Activated naive CD4-positive, alpha-beta T cell treated with anti-CD3 and anti-CD28 coated beads for 36 hours (primary cell): ENCODE results near the gene XRCC4. TPM values are rescaled to one million over a fixed set of nuclear protein-coding genes. Genes with fewer than 3 reads are reported as not detected.

Source experiments
- CTCF ChIA-PET: fragments of 350-600 bp; sonication (Branson Sonifier 250); formaldehyde crosslinking; loops from one replicate; lab custom pipeline; 2021; ENCODE audit warnings: antibody characterized with exemption; lab: Charles Lee
- DNase-seq: peaks from one replicate; pipeline ENCODE4 v3.0.0-alpha.2; 2020
- H3K27ac Mint-ChIP-seq: one replicate; pipeline ENCODE4 v1.8.0; 2021; ENCODE audit warnings: mild to moderate bottlenecking, mixed read lengths
- H3K27me3 Mint-ChIP-seq: one replicate; pipeline ENCODE4 v1.8.0; 2021; ENCODE audit warnings: low read depth, mixed read lengths
- H3K36me3 Mint-ChIP-seq: one replicate; pipeline ENCODE4 v1.8.0; 2021; ENCODE audit warnings: low read depth, mixed read lengths
- H3K4me1 Mint-ChIP-seq: one replicate; pipeline ENCODE4 v1.8.0; 2021; ENCODE audit warnings: low read depth, mixed read lengths
- H3K4me3 Mint-ChIP-seq: one replicate; pipeline ENCODE4 v1.8.0; 2021; ENCODE audit warnings: mild to moderate bottlenecking, moderate library complexity, mixed read lengths
- H3K9me3 Mint-ChIP-seq: one replicate; pipeline ENCODE4 v1.8.0; 2021; ENCODE audit warnings: mixed read lengths
- intact Hi-C: fragments of 100-400 bp; cut with micrococcal nuclease; formaldehyde crosslinking; loops from one replicate; pipeline ENCODE4 v1.15.1; 2023
- total RNA-seq, 2 experiments: library from RNA; stranded (reverse); gene quantifications; one replicate each; pipeline ENCODE4 v1.2.3, GENCODE V29; 2021

Gene XRCC4
- total RNA-seq = 10 to 100 TPM; 12.1 to 12.8 TPM

DNA sequence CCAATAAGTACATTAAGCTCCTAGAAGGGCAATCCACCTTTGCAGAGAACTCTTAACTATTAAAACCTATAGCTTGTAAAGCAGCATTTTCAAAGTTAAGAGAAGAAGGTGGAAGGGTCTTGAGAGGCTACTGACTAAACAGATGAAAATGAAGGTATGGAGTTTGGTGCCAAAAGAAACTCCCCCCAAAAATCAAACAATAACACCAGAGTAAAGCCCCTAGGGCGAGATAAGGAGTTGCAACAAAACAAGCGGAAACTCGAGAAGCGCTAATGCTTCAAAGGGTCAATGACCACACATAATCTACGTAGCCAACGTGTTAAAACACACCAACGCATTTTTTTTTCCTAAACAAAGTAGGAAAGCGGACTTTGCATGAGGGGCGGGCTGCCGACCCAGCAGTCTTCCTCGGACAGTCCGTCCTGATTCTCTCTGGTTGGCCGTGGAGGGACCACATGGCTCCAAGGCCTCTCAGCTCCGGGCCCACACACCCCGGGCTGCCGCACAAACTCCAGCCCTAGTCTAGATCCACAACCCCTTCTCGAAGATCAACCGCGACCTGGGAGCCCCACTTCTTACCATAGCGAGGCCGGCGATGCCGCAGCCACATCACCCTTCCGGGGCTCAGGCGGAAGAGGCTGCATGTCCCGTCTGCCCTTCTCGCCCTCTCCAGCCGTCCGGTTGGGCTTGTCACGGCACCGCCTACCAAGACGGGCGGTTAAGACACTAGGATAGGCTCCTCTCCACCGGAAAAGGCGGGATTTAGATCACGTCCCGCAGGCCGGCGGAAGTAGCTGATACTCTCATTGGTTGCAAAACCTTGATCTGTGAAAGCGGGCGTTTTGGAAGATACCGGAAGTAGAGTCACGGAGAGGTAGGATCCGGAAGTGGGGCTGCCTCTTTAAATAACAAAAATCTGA is at the start of gene XRCC4, which contains the start of gene TMEM167A:
TSS of gene XRCC4 (plus strand) at position 806 of the 920 bp plus-strand sequence. CDS start 27,373 bp downstream, outside the sequence.
TSS of gene TMEM167A (minus strand) at position 653 of the 920 bp plus-strand sequence. CDS start at position 582, 71 bp downstream.
- DNase-seq = peak; percentile 95
- H3K27ac Mint-ChIP-seq = peak within 1 kb of the TSS; percentile 96
- H3K36me3 Mint-ChIP-seq = peaks cover 25% of the 10 kb centered on the region
- intact Hi-C loops = loop anchor here (2.0 to 10.0 kb wide), 7 partner anchors 110 to 1776 kb away; partner anchors contain the start of genes ATG10, RPS23 and ZCCHC9
- peak within 1 kb of the TSS; percentile 98 for H3K4me3 Mint-ChIP-seq
- H3K27me3 Mint-ChIP-seq = no peaks in the 10 kb centered on the region
- peaks cover 48% of the 10 kb centered on the region for H3K4me1 Mint-ChIP-seq
- CTCF ChIA-PET = no interaction called here
- no peaks in the 10 kb centered on the region for H3K9me3 Mint-ChIP-seq

DNA sequence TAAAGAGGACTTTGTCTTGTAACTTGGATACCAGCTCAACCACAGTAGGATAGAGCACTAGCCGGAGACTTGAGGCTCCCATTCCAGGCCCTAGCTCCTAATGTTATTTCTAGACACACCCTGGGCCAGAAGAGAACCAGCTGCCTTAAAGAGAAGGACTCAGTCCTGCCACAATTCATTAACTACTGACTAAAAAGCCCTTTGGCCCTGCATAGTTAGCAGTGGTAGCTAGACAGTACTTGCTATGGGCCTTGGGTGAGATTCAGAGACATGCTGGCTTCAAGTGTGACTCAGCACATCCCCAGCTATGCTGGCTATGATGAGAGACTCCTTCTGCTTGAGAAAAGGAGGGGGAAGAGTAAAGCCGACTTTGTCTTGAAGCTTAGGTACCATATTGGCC is 47.4 kb upstream of the XRCC4 start:
- no peaks in the 10 kb centered on the region for H3K36me3 Mint-ChIP-seq
- CTCF ChIA-PET = interaction anchor here (0.9 kb wide), 1 partner anchor 36 kb away, joined by 6 read pairs; no protein-coding TSS in a partner anchor

DNA sequence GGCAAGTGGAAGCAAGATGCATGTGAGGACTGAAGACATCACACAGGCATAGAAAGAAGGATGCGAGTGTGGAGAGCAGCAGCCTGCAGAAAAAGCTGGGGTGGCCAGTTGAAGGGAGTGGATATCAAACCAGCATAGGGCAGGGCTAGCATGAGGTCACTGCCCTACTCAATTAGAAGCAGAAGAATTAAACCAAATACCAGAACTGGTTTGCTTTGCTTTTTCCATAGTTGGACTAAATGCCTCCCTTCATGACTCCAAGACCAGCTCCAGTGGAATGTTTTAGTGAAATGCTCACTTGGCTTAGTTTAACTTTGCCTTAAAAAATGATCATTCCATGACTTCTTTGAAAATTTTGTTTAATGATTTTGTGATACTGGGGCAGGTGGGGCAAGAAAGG is 46.0 kb upstream of the XRCC4 start:
- H3K27me3 Mint-ChIP-seq = no peaks in the 10 kb centered on the region
- H3K27ac Mint-ChIP-seq = no peak overlapping the region
- no peaks in the 10 kb centered on the region for H3K4me1 Mint-ChIP-seq
- CTCF ChIA-PET = no interaction called here
- no peak for DNase-seq
- H3K9me3 Mint-ChIP-seq = no peaks in the 10 kb centered on the region
- no peak overlapping the region for H3K4me3 Mint-ChIP-seq
- H3K36me3 Mint-ChIP-seq = no peaks in the 10 kb centered on the region
- intact Hi-C loops = no loop called here

More for the DNA sequence above, 47.4 kb upstream of the XRCC4 start:
- no peak for DNase-seq
- intact Hi-C loops = no loop called here
- H3K27me3 Mint-ChIP-seq = no peaks in the 10 kb centered on the region
- no peaks in the 10 kb centered on the region for H3K9me3 Mint-ChIP-seq
- no peak overlapping the region for H3K4me3 Mint-ChIP-seq
- no peaks in the 10 kb centered on the region for H3K4me1 Mint-ChIP-seq
- no peak overlapping the region for H3K27ac Mint-ChIP-seq

DNA sequence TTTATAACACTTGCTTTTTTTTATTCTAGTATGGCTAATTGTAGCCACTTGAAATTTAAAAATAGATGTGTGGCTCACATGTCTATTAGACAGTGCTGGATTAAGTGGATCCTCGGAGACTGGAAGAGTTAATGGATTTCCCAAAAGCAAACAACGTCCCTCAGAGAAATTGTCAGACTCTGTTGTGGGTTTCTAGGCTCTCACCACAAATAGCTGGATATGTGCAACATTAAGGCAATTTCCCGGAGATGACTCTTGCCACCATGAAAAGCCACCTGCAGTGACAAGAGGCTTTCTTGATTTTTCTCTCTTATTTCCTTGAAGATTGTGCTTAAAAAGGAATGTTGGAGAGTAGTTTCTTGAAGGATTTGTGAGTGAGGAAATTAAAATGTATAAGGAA is 43.3 kb upstream of the XRCC4 start:
- DNase-seq = no peak
- peaks cover 13% of the 10 kb centered on the region for H3K4me1 Mint-ChIP-seq
- H3K9me3 Mint-ChIP-seq = no peaks in the 10 kb centered on the region
- no peaks in the 10 kb centered on the region for H3K27me3 Mint-ChIP-seq
- CTCF ChIA-PET = no interaction called here
- H3K4me3 Mint-ChIP-seq = no peak overlapping the region
- H3K36me3 Mint-ChIP-seq = peaks cover 2% of the 10 kb centered on the region
- intact Hi-C loops = no loop called here
- no peak overlapping the region for H3K27ac Mint-ChIP-seq

DNA sequence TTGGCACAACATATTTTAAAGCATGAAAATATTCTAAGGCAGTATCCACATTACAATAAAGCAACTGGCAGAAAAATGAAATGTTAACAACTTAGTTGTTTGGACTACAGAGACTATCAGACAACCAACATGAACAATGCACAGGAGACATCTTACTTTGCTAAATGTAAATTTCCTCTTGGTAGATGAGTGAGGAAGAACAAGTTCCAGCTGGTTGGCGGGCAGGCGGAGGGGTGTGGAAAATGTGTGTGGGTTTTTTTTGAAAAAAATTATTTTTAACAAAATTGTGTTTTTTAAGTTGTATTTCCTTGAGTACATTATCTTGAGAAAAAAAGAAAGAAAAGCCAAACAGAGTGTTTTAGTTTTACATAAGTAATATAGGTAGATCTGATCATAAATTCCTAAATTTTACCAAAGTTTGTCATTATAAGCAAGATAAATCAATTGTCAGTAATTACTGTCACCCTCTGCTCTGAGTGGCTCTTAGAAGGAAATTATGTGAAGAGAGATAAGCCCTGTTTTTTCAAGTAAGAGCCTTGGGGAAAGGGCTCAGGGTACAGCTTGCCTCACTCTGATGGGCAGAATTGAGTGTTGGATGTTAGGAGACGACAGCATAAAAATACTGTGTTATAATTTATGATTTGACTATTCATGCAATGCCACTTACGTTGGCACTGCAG is 42.7 kb upstream of the XRCC4 start:
- intact Hi-C loops = no loop called here
- CTCF ChIA-PET = no interaction called here
- Mint-ChIP-seq H3K4me1 (peaks cover 13% of the 10 kb centered on the region), H3K36me3 (peaks cover 2% of the 10 kb centered on the region), H3K27ac (no peak overlapping the region), H3K9me3 (no peaks in the 10 kb centered on the region), H3K4me3 (no peak overlapping the region), H3K27me3 (no peaks in the 10 kb centered on the region)
- no peak for DNase-seq

DNA sequence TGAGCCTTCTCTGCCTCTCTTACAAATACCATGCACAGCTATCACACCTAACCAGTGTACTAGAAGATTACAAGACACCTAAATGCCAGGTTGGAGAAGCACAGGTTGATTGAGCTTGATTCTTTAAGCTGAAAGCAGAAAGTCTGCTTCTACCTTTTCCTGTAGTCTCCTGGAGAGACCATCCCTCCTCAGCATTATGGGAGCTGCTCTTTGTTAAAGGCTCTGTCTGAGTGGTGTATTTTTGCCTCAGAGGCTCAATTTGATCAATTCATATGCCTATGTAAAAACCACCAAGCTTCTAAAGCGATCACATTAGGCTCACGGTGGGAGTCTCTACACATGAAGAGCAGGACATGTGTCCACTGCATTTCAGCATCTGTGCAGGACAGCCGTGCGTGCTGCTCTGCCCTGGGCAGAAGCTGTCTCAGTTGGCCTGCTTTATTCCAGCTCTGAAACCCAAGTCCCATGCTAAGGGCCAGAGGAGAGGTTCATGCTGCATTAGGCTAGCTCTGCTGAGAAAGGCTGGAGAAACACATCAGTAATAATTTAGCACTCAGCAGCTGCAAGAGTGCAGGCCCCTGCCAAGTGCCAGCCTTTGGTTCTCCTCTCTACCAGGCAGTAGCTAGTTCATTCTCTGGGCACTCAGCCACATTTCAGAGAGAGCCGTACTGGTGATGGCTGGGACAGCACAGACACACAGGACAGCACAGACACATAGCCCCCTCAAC is 41.8 kb upstream of the XRCC4 start:
- H3K27ac Mint-ChIP-seq = no peak overlapping the region
- H3K36me3 Mint-ChIP-seq = peaks cover 2% of the 10 kb centered on the region
- peaks cover 13% of the 10 kb centered on the region for H3K4me1 Mint-ChIP-seq
- intact Hi-C loops = no loop called here
- H3K27me3 Mint-ChIP-seq = no peaks in the 10 kb centered on the region
- DNase-seq = no peak
- no peaks in the 10 kb centered on the region for H3K9me3 Mint-ChIP-seq
- H3K4me3 Mint-ChIP-seq = no peak overlapping the region
- CTCF ChIA-PET = no interaction called here

DNA sequence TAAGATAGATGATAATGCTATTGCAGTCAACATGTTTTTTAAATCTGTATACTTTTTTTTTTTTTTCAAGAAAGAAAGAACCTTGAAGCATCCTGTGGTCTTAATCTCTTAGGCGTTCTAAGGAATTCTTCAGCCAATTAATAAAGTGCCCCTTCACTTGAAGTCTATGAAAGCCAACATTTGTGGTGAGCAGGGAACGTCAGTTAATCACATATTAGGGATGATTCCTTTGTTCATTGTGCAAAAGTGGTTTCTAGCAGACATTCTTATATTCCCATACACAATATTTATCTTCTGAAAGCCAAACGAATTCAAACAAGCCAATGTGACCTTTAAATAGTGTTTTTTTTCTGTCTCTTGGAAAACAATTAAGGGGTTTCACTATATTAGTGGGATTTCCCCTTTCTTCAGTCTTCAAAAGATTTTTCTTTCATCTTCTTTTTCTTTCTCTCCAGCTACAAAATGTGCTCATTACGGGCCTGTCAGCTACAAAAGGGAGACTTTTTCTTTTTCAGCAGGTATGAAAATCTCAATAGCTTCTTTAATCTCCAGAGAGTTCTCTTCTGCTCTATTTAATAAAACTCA is 40.3 kb upstream of the XRCC4 start:
- DNase-seq = no peak
- Mint-ChIP-seq H3K27ac (no peak overlapping the region), H3K27me3 (no peaks in the 10 kb centered on the region), H3K9me3 (no peaks in the 10 kb centered on the region), H3K36me3 (peaks cover 2% of the 10 kb centered on the region), H3K4me3 (no peak overlapping the region), H3K4me1 (peaks cover 13% of the 10 kb centered on the region)
- intact Hi-C loops = no loop called here
- CTCF ChIA-PET = interaction anchor here (0.6 kb wide), 2 partner anchors 441 to 1543 kb away, joined by 4 to 6 read pairs; no protein-coding TSS in a partner anchor

DNA sequence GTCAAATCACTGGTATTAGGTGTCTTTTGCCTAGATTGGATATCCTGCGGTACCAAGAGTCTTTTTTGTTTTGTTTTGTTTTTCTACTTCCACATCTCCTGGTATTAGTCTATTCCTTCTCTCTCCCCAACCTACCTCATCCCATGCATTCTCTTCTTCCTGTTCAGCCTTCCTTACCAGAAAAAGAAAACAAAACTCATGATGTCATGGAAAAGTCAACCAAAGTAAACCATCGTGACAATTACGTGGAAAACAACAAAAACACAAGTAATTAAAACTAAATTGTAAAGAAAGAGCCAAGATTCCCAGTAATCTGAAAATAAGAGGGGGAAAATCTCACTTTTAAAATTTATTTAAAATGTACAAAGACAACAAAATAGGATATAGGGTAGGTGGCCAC is 38.4 kb upstream of the XRCC4 start:
- peaks cover 11% of the 10 kb centered on the region for H3K36me3 Mint-ChIP-seq
- H3K4me1 Mint-ChIP-seq = peaks cover 13% of the 10 kb centered on the region
- intact Hi-C loops = no loop called here
- H3K27ac Mint-ChIP-seq = no peak overlapping the region
- CTCF ChIA-PET = no interaction called here
- DNase-seq = no peak
- no peak overlapping the region for H3K4me3 Mint-ChIP-seq
- no peaks in the 10 kb centered on the region for H3K9me3 Mint-ChIP-seq
- H3K27me3 Mint-ChIP-seq = no peaks in the 10 kb centered on the region

DNA sequence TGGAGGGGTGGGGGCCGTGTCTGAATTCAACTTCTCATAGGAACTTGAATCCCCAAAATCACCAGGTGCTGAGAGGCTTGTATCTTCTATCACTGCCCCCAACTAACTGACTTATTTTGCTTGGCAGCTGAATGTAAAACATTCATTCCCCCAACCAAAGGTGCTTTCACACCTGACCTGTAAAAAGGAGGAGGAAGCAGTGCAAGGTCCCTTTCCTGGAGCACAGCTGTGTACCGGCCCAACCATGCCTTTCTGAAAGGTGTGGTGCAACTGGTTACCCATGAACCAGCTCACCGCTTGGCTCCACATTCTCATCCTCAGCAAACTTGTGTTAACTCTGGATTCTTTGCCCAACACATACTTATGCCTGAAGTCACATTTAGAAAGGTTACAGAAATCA is 34.8 kb upstream of the XRCC4 start:
- CTCF ChIA-PET = no interaction called here
- Mint-ChIP-seq H3K27me3 (no peaks in the 10 kb centered on the region), H3K4me1 (peaks cover 7% of the 10 kb centered on the region), H3K36me3 (peaks cover 16% of the 10 kb centered on the region), H3K9me3 (no peaks in the 10 kb centered on the region), H3K27ac (no peak overlapping the region), H3K4me3 (no peak overlapping the region)
- intact Hi-C loops = no loop called here
- DNase-seq = no peak

DNA sequence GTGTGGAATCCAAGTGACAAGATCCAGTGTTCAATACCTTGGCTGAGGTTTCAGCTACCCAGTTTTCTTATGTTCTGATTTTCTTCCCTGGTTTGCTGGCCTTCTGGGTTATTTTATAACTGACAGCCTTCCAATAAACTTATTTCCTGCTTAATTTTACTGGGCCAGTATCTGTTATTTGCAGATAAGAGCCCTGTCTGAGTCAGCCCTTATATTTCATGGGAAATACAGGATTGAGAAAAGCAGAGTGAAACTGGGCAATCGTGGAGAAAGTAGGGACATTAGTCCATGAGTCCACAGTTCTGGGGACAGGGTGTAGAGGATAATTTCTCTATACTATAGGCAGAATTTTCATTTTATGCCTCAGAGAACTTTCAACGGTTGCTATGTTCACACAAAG is 32.4 kb upstream of the XRCC4 start:
- CTCF ChIA-PET = no interaction called here
- Mint-ChIP-seq H3K4me3 (no peak overlapping the region), H3K36me3 (peaks cover 20% of the 10 kb centered on the region), H3K27me3 (no peaks in the 10 kb centered on the region), H3K9me3 (no peaks in the 10 kb centered on the region), H3K4me1 (no peaks in the 10 kb centered on the region), H3K27ac (no peak overlapping the region)
- no peak for DNase-seq
- intact Hi-C loops = no loop called here

DNA sequence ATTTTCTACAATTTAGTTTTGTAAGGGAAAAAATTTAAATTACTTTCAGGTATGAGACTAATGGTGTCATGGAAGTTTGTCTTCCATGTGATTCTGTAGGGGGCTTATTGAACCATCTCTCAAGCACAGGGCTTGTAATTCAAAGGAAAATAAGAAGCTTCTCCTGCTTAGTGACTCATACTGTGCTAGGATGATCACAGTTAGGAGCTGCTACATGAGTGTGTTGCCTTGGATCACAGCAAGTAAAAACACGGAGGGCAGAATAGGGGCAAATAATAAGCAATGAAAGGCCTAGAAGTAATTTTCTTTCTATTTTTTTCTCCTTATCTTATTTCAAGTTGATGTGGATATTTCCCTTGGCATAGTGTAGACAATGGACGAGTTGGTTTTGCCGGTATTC is 29.1 kb upstream of the XRCC4 start:
- Mint-ChIP-seq H3K9me3 (no peaks in the 10 kb centered on the region), H3K4me1 (no peaks in the 10 kb centered on the region), H3K27ac (no peak overlapping the region), H3K4me3 (no peak overlapping the region), H3K27me3 (no peaks in the 10 kb centered on the region), H3K36me3 (peaks cover 27% of the 10 kb centered on the region)
- intact Hi-C loops = no loop called here
- DNase-seq = no peak
- CTCF ChIA-PET = no interaction called here

DNA sequence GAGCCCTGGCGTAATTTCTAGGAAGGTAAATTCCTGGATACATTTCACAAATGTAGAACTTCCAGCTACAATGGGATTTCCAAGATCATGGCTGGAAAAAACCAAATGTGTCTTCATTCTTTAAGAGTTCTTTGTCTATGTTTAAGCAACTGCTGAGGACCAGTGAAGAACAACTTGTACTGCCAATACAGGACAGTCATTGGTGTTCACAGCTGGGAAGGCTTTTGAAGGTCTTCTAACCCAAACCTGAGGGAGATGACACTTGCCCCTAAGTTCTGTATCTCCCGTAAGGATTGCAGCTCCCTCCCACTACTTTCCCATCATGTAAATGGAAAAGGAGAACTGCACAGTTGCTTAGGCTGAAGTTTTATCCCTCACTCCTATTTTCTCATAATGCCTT is 28.5 kb upstream of the XRCC4 start:
- intact Hi-C loops = no loop called here
- peaks cover 27% of the 10 kb centered on the region for H3K36me3 Mint-ChIP-seq
- CTCF ChIA-PET = no interaction called here
- DNase-seq = no peak
- no peaks in the 10 kb centered on the region for H3K4me1 Mint-ChIP-seq
- no peak overlapping the region for H3K27ac Mint-ChIP-seq
- H3K4me3 Mint-ChIP-seq = no peak overlapping the region
- no peaks in the 10 kb centered on the region for H3K9me3 Mint-ChIP-seq
- H3K27me3 Mint-ChIP-seq = no peaks in the 10 kb centered on the region
